Measurements from ENCODE around the gene PNPLA7.

GRCh38 chr9:137564134-137564533, 13.9 kb upstream of the PNPLA7 start:
- TF ChIP-seq RFX5 (IDR thresholded peaks at IDR 0.05; ENCODE audit: borderline replicate concordance, low read depth, low read length) (no peak), CTCF (IDR thresholded peaks at IDR 0.05; ENCODE audit: control extremely low read depth in 1 of 3, insufficient read depth in 1 of 3, low read depth in 1 of 3, low read length in 3 of 3) (no peak), TAF1 (IDR thresholded peaks at IDR 0.05; ENCODE audit: low read depth, low read length) (no peak), ATF2 (IDR thresholded peaks at IDR 0.05; ENCODE audit: low read length) (no peak), RAD21 (IDR thresholded peaks at IDR 0.05 in 1 of 2, conservative IDR thresholded peaks at IDR 0.05 in 1 of 2; ENCODE audit: low read depth in 2 of 2, low read length in 2 of 2) (no peak), EZH2 (IDR thresholded peaks at IDR 0.05; ENCODE audit: low read depth, low read length, severe bottlenecking) (no peak), POLR2A (IDR thresholded peaks at IDR 0.05; ENCODE audit: control extremely low read depth in 1 of 2, low read depth in 2 of 2, low read length in 2 of 2) (no peak)

Measured in H1 (cell line).